Neural progenitor cell (in vitro differentiated cells): ENCODE results near the gene SMAD7.

Experiments used
- CTCF ChIP-seq: fragments of 200-600 bp; sonication (generic); IDR thresholded peaks from 2 replicates; pipeline ENCODE4 v1.5.1; 2017; ENCODE audit warnings: antibody characterized with exemption, mild to moderate bottlenecking
- EZH2 ChIP-seq: fragments of 200-600 bp; sonication (generic); IDR thresholded peaks from 2 replicates; pipeline ENCODE4 v1.6.1; 2017; ENCODE audit warnings: antibody characterized with exemption, mild to moderate bottlenecking, moderate library complexity
- EZH2phosphoT487 ChIP-seq: fragments of 200-600 bp; sonication (generic); IDR thresholded peaks from 2 replicates; pipeline ENCODE4 v1.6.1; 2017; ENCODE audit warnings: antibody characterized with exemption

DNA sequence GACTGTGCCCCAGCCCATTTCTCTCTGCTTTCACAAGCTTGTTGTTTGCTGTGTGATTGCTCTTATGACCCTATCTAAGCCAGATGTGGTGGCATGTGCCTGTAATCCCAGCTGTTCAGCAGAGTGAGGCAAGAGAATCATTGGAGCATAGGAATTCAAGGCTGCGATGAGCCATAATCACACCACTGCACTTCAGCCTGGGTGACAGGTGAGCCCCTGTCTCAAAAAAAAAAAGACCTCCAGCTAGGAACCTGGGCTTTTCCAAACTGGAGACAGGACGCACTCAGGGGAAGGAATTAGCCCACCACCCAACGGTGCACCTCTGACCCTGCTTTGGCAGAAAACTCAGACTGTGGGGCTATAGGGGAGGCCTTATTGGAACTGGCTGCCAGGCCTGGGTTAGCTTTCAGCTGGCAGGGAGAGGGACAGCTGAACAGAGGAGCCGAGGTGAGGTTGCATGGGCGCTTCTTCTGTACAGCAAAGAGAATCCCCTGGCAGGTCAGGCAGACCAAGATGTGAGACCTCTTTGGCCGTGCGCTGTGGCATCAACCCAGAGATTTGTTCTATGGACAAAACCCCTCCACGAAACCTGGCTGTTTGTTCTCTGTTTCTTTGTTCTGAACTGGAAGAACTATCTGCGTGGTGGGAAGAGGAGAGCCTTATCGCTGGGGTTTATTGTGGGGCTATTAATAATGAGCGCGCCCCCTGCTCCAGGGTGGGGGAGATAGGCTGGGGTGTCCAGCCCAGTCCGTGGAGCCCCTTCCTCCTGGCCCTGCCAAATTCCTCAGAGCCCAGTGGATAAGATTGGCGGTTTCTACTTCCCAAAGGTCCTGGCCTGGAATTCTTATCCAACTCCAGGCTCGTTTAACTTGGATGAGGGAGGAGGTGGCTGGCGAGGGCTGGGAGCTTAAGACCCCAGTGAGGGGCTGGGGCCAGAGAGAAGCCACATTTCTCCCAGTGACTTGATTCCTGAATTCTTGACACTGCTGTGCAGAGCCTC is 38.8 kb upstream of the SMAD7 start:
- no peak for TF ChIP-seq CTCF
- no peak for TF ChIP-seq EZH2phosphoT487
- no peak for TF ChIP-seq EZH2
